H1 (cell line): ENCODE results near the gene HBM. TPM values are rescaled to one million over a fixed set of nuclear protein-coding genes. Genes with fewer than 3 reads are reported as not detected.

Experiments used
- CTCF ChIA-PET: fragments of 300-600 bp; sonication (Branson Sonifier 250); formaldehyde crosslinking; loops from one replicate; lab custom pipeline; 2021; ENCODE audit not compliant: partially characterized antibody; lab: Charles Lee
- POLR2A ChIA-PET: fragments of 300-600 bp; sonication (Branson Sonifier 250); formaldehyde crosslinking; loops from one replicate; lab custom pipeline; 2021; ENCODE audit warnings: inconsistent platforms; ENCODE audit not compliant: partially characterized antibody; lab: Charles Lee
- DNase-seq, 2 experiments: peaks; one replicate each; pipeline versions ENCODE4 v3.0.0 to v3.0.0-alpha.2; 2010 to 2022; ENCODE audit warnings: low spot score in 2 of 2, low read depth in 1 of 2, mixed read lengths in 1 of 2
- FAIRE-seq: peaks from 2 replicates; lab custom pipeline; 2011; peaks lifted over from hg19 to GRCh38; lab: Jason Lieb, UNC
- H2AFZ ChIP-seq: 2 replicates; pipeline ENCODE4 v1.8.1; 2012; ENCODE audit warnings: low read length, inconsistent platforms
- H2AK5ac ChIP-seq: 2 replicates; pipeline ENCODE4 v1.6.1; 2013; ENCODE audit warnings: low read depth, low read length
- H2BK120ac ChIP-seq: replicated peaks from 2 replicates; pipeline ENCODE3; 2013; ENCODE audit warnings: low read depth, low read length, inconsistent platforms
- H2BK12ac ChIP-seq: 2 replicates; pipeline ENCODE4 v1.6.1; 2013; ENCODE audit warnings: low read depth, low read length
- H2BK15ac ChIP-seq: 2 replicates; pipeline ENCODE4 v1.6.1; 2013; ENCODE audit warnings: low read length
- H2BK20ac ChIP-seq: 2 replicates; pipeline ENCODE4 v1.6.1; 2013; ENCODE audit warnings: low read length
- H2BK5ac ChIP-seq: 2 replicates; pipeline ENCODE4 v1.6.1; 2013; ENCODE audit warnings: low read depth, low read length
- H3K14ac ChIP-seq: 2 replicates; pipeline ENCODE4 v1.6.1; 2013; ENCODE audit warnings: inconsistent platforms; ENCODE audit not compliant: insufficient read length
- H3K18ac ChIP-seq: 2 replicates; pipeline ENCODE4 v1.6.1; 2013; ENCODE audit warnings: low read length; ENCODE audit errors: extremely low read depth
- H3K23ac ChIP-seq: 2 replicates; pipeline ENCODE4 v1.6.1; 2013; ENCODE audit warnings: inconsistent platforms; ENCODE audit not compliant: insufficient read length
- H3K23me2 ChIP-seq: 2 replicates; pipeline ENCODE4 v1.6.1; 2013; ENCODE audit warnings: low read depth, low read length
- H3K27ac ChIP-seq: 2 replicates; pipeline ENCODE4 v1.6.1; 2011; ENCODE audit warnings: low read depth, low read length, inconsistent platforms
- H3K27me3 ChIP-seq, 4 experiments: replicated peaks in 1 of 4; 1 replicate in 1 of 4; 2 replicates in 3 of 4; pipeline versions ENCODE4 v1.6.1 to v1.8.1; 2011 to 2013; ENCODE audit warnings: low read length in 3 of 4, mild to moderate bottlenecking in 3 of 4, inconsistent platforms in 2 of 4, mixed read lengths in 2 of 4, moderate library complexity in 1 of 4; ENCODE audit not compliant: control insufficient read depth in 3 of 4, insufficient read depth in 3 of 4; ENCODE audit errors: extremely low read depth in 1 of 4
- H3K36me3 ChIP-seq, 4 experiments: 2 replicates each; pipeline versions ENCODE4 v1.6.1 to v1.8.1; 2011 to 2013; ENCODE audit warnings: mild to moderate bottlenecking in 4 of 4, low read length in 3 of 4, moderate library complexity in 2 of 4, control low read depth in 1 of 4, inconsistent platforms in 1 of 4; ENCODE audit not compliant: insufficient read depth in 4 of 4, control insufficient read depth in 2 of 4
- H3K4ac ChIP-seq: replicated peaks from 2 replicates; pipeline ENCODE3; 2013; ENCODE audit warnings: low read length, low read depth, mixed read lengths, inconsistent platforms; ENCODE audit not compliant: insufficient read length
- H3K4me1 ChIP-seq, 4 experiments: replicated peaks in 1 of 4; 1 replicate in 1 of 4; 2 replicates in 3 of 4; pipeline versions ENCODE4 v1.6.1 to v1.8.1; 2011 to 2013; ENCODE audit warnings: low read length in 3 of 4, inconsistent platforms in 2 of 4, mixed read lengths in 1 of 4; ENCODE audit not compliant: insufficient read depth in 4 of 4, control insufficient read depth in 3 of 4
- H3K4me2 ChIP-seq, 2 experiments: 2 replicates each; pipeline versions ENCODE4 v1.6.1 to v1.8.1; 2011 to 2013; ENCODE audit warnings: low read depth in 2 of 2, low read length in 2 of 2, control low read depth in 1 of 2, inconsistent platforms in 1 of 2, mild to moderate bottlenecking in 1 of 2; ENCODE audit not compliant: insufficient read depth in 1 of 2
- H3K4me3 ChIP-seq, 4 experiments: fragments of 200-600, 300-600 bp in 1 of 4; sonication (generic), shearing (Covaris generic), sonication (Bioruptor Twin) in 1 of 4; 2 replicates each; pipeline versions ENCODE4 v1.5.1 to v1.8.1; 2011 to 2016; ENCODE audit warnings: low read length in 4 of 4, low read depth in 3 of 4, control low read depth in 2 of 4, inconsistent platforms in 2 of 4, mild to moderate bottlenecking in 2 of 4, mixed read lengths in 1 of 4, moderate library complexity in 1 of 4; ENCODE audit not compliant: insufficient read depth in 2 of 4; ENCODE audit errors: extremely low read depth in 1 of 4
- H3K56ac ChIP-seq: replicated peaks from 2 replicates; pipeline ENCODE3; 2013; ENCODE audit warnings: low read depth, mild to moderate bottlenecking, mixed read lengths, low read length, inconsistent platforms; ENCODE audit not compliant: insufficient read length
- H3K79me1 ChIP-seq: 2 replicates; pipeline ENCODE4 v1.6.1; 2013; ENCODE audit warnings: low read depth, low read length, control low read depth
- H3K79me2 ChIP-seq, 2 experiments: 2 replicates each; pipeline versions ENCODE4 v1.6.1 to v1.8.1; 2012 to 2013; ENCODE audit warnings: low read length in 2 of 2, mild to moderate bottlenecking in 2 of 2, inconsistent platforms in 1 of 2; ENCODE audit not compliant: insufficient read depth in 2 of 2, control insufficient read depth in 1 of 2
- H3K9ac ChIP-seq, 4 experiments: replicated peaks in 1 of 4; 1 replicate in 1 of 4; 2 replicates in 3 of 4; pipeline versions ENCODE4 v1.6.1 to v1.8.1; 2011 to 2013; ENCODE audit warnings: low read depth in 3 of 4, low read length in 3 of 4, control low read depth in 2 of 4, mild to moderate bottlenecking in 2 of 4, moderate library complexity in 2 of 4, inconsistent platforms in 1 of 4; ENCODE audit errors: extremely low read depth in 1 of 4
- H3K9me3 ChIP-seq, 2 experiments: 2 replicates each; pipeline versions ENCODE4 v1.6.1 to v1.8.1; 2012 to 2013; ENCODE audit warnings: mild to moderate bottlenecking in 2 of 2, moderate library complexity in 2 of 2, control low read depth in 1 of 2, inconsistent platforms in 1 of 2, low read depth in 1 of 2, low read length in 1 of 2, mixed read lengths in 1 of 2; ENCODE audit not compliant: insufficient read depth in 2 of 2
- H4K20me1 ChIP-seq, 2 experiments: replicated peaks in 1 of 2; 2 replicates each; pipeline versions ENCODE3 to v1.8.1; 2011 to 2013; ENCODE audit warnings: inconsistent platforms in 2 of 2, low read length in 2 of 2, mild to moderate bottlenecking in 1 of 2; ENCODE audit not compliant: insufficient read depth in 2 of 2, control insufficient read depth in 1 of 2
- H4K5ac ChIP-seq: 2 replicates; pipeline ENCODE4 v1.6.1; 2013; ENCODE audit warnings: low read length, low read depth, mixed read lengths, inconsistent platforms; ENCODE audit not compliant: insufficient read length
- H4K8ac ChIP-seq: 2 replicates; pipeline ENCODE4 v1.8.0; 2013; ENCODE audit warnings: mild to moderate bottlenecking, moderate library complexity, low read length, inconsistent platforms; ENCODE audit not compliant: insufficient read depth; ENCODE audit errors: extremely low read depth
- H4K91ac ChIP-seq: replicated peaks from 2 replicates; pipeline ENCODE3; 2013; ENCODE audit warnings: low read length, mixed read lengths, inconsistent platforms; ENCODE audit not compliant: insufficient read length
- CREB1 ChIP-seq: IDR thresholded peaks from 2 replicates; pipeline ENCODE4 v1.6.1; 2012; ENCODE audit warnings: inconsistent platforms
- NRF1 ChIP-seq: IDR thresholded peaks from 2 replicates; pipeline ENCODE4 v1.6.1; 2011; ENCODE audit warnings: mild to moderate bottlenecking, low read depth, low read length, improper control_type of control experiment
- RBBP5 ChIP-seq: IDR thresholded peaks from 2 replicates; pipeline ENCODE4 v1.7.1; 2012; ENCODE audit warnings: low read depth, mild to moderate bottlenecking, inconsistent platforms, low read length, moderate library complexity, borderline replicate concordance
- SRF ChIP-seq: IDR thresholded peaks from 2 replicates; pipeline ENCODE4 v1.6.1; 2011; ENCODE audit warnings: mild to moderate bottlenecking, low read depth, low read length, moderate library complexity
- SUZ12 ChIP-seq: fragments of 200-600 bp; sonication (generic); IDR thresholded peaks from 2 replicates; pipeline ENCODE4 v1.6.1; 2012; ENCODE audit warnings: mild to moderate bottlenecking, inconsistent platforms, low read length, moderate library complexity, mixed read lengths
- WGBS, 2 experiments: shearing (Covaris generic) in 1 of 2; methylation state at CpG; one replicate each; pipeline versions ENCODE4 v1.1.6 to v1.1.7; 2013 to 2015; ENCODE audit warnings: low lambda C conversion rate in 2 of 2, mixed read lengths in 2 of 2, inconsistent platforms in 1 of 2, low coverage in 1 of 2, missing lambda C conversion rate in 1 of 2; ENCODE audit not compliant: insufficient replicate concordance in 2 of 2, insufficient coverage in 1 of 2, insufficient read length in 1 of 2; ENCODE audit errors: extremely low coverage in 1 of 2, missing lambda C conversion rate in 1 of 2; 5-methylcytosine and 5-hydroxymethylcytosine counted together
- polyA plus RNA-seq, 7 experiments: library from polyadenylated mRNA; depleted of rRNA in 3 of 7; stranded (reverse) in 5 of 7; unstranded in 2 of 7; fragments of >200 nt in 5 of 7; fragments of 200-250 nt in 2 of 7; gene quantifications; 1 replicate in 5 of 7; 2 replicates in 1 of 7; 4 replicates in 1 of 7; pipeline versions ENCODE4 v1.2.1 to v1.2.3, GENCODE V29; 2011 to 2013; ENCODE audit warnings: missing spikeins in 2 of 7, mixed read lengths in 2 of 7
- total RNA-seq: library from RNA; stranded (reverse); fragmentation: NEBNext Ultra II Directional; extraction: Animal tissue kit (Norgen Biotek cat#: 25700); gene quantifications from 2 replicates; pipeline ENCODE4 v1.2.1, GENCODE V29; 2021
- TF ChIP-seq, protein P1 (sequence below): IDR thresholded peaks from 2 replicates; pipeline ENCODE4 v1.6.1; 2012; ENCODE audit warnings: low read length, inconsistent platforms

Gene HBM
- total and polyA plus RNA-seq, 2 of the 8 experiments (the other 6 are each of a cell fraction or from before 2014, with no cell fraction given): 0.88 TPM; not detected in 1

DNA sequence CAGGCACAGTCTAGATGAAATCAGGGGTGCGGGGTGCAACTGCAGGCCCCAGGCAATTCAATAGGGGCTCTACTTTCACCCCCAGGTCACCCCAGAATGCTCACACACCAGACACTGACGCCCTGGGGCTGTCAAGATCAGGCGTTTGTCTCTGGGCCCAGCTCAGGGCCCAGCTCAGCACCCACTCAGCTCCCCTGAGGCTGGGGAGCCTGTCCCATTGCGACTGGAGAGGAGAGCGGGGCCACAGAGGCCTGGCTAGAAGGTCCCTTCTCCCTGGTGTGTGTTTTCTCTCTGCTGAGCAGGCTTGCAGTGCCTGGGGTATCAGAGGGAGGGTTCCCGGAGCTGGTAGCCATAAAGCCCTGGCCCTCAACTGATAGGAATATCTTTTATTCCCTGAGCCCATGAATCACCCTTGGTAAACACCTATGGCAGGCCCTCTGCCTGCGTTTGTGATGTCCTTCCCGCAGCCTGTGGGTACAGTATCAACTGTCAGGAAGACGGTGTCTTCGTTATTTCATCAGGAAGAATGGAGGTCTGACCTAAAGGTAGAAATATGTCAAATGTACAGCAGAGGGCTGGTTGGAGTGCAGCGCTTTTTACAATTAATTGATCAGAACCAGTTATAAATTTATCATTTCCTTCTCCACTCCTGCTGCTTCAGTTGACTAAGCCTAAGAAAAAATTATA is 12.3 kb downstream of the HBM start:
- Histone ChIP-seq H4K8ac (no peak overlapping the region), H3K27me3 (peaks cover 54 to 75% (median 68%) of the 10 kb centered on the region in 4 experiments), H3K9me3 (no peaks in the 10 kb centered on the region), H3K4ac (no peak overlapping the region), H3K4me1 (peaks cover 0 to 9% (median 4%) of the 10 kb centered on the region in 4 experiments; a peak in 5 of 7 replicates), H2BK15ac (no peak overlapping the region), H3K9ac (no peak overlapping the region), H4K20me1 (peaks cover 11 to 20% of the 10 kb centered on the region in 2 experiments), H2BK5ac (no peak overlapping the region), H3K23ac (no peak overlapping the region), H3K4me2 (no peak overlapping the region), H3K27ac (no peak overlapping the region), H3K36me3 (no peaks in the 10 kb centered on the region), H2AFZ (no peak overlapping the region), H3K18ac (no peak overlapping the region), H2BK12ac (no peak overlapping the region), H4K91ac (no peak overlapping the region), H4K5ac (no peak overlapping the region), H3K4me3 (no peak overlapping the region), H3K79me1 (no peaks in the 10 kb centered on the region), H2BK120ac (no peak overlapping the region), H3K14ac (no peak overlapping the region), H3K56ac (no peak overlapping the region), H3K79me2 (no peaks in the 10 kb centered on the region), H3K23me2 (peaks cover 9% of the 10 kb centered on the region; the same call in 1 of the 2 replicates), H2AK5ac (no peak overlapping the region), H2BK20ac (no peak overlapping the region)
- TF ChIP-seq RBBP5 (no peak), NRF1 (no peak), SUZ12 (no peak), SRF (no peak), CREB1 (no peak)
- TF ChIP-seq, protein P1, sequence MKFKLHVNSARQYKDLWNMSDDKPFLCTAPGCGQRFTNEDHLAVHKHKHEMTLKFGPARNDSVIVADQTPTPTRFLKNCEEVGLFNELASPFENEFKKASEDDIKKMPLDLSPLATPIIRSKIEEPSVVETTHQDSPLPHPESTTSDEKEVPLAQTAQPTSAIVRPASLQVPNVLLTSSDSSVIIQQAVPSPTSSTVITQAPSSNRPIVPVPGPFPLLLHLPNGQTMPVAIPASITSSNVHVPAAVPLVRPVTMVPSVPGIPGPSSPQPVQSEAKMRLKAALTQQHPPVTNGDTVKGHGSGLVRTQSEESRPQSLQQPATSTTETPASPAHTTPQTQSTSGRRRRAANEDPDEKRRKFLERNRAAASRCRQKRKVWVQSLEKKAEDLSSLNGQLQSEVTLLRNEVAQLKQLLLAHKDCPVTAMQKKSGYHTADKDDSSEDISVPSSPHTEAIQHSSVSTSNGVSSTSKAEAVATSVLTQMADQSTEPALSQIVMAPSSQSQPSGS: no peak
- 76% methylated on average over 11 of the region's 11 CpGs; no CpG with 5 or more reads in 1 of the 2 experiments for WGBS, 2 experiments
- ChIA-PET CTCF (interaction anchor here (1.3 to 4.3 kb wide), 4 partner anchors 10 to 71 kb away, joined by 4 to 29 read pairs (median 10); no protein-coding TSS in a partner anchor), POLR2A (interaction anchor here (0.6 to 2.3 kb wide), 3 partner anchors 11 to 20 kb away, joined by 3 to 16 read pairs (median 4); partner anchors contain the start of gene HBM)
- DNase-seq (no peak), FAIRE-seq (no peak)
